Muscle of leg (tissue), 16 donors: Measurements from ENCODE around the gene SLC23A2. TPM values are rescaled to one million over a fixed set of nuclear protein-coding genes. Genes with fewer than 3 reads are reported as not detected.
A peak's percentile ranks its signal among the peaks of the same experiment; 100 is the strongest.

Experiments used
- DNase-seq: peaks from one replicate; pipeline ENCODE4 v3.0.0; 2013
- H3K27ac ChIP-seq: one replicate; pipeline ENCODE4 v1.5.1; 2013; ENCODE audit warnings: mild to moderate bottlenecking, low read length, control low read depth
- H3K27me3 ChIP-seq: one replicate; pipeline ENCODE4 v1.6.1; 2013; ENCODE audit warnings: low read length; ENCODE audit not compliant: control insufficient read depth, insufficient read depth
- H3K36me3 ChIP-seq: one replicate; pipeline ENCODE4 v1.6.1; 2013; ENCODE audit warnings: low read length; ENCODE audit not compliant: control insufficient read depth, insufficient read depth
- H3K4me1 ChIP-seq: one replicate; pipeline ENCODE4 v1.6.1; 2013; ENCODE audit warnings: low read length; ENCODE audit not compliant: control insufficient read depth, insufficient read depth
- H3K4me3 ChIP-seq: one replicate; pipeline ENCODE4 v1.5.1; 2013; ENCODE audit warnings: low read length, control low read depth
- H3K9me3 ChIP-seq: replicated peaks from 2 replicates; pipeline ENCODE4 v1.6.1; 2013; ENCODE audit warnings: low read depth, low read length; ENCODE audit not compliant: control insufficient read depth
- WGBS: methylation state at CpG from one replicate; pipeline ENCODE4 v1.1.5; 2013; ENCODE audit warnings: missing lambda C conversion rate; ENCODE audit not compliant: insufficient coverage; 5-methylcytosine and 5-hydroxymethylcytosine counted together
- long read RNA-seq, 11 donors: transcript quantifications; one replicate each; lab custom pipeline, GENCODE V29; 2026
- polyA plus RNA-seq, 8 donors: library from polyadenylated mRNA; unstranded; fragments of 120-200 nt; gene quantifications; one replicate each; pipeline versions ENCODE4 v1.2.1 to v1.2.3, GENCODE V29; 2013; ENCODE audit warnings: inconsistent platforms in 1 of 8, low replicate concordance in 1 of 8; ENCODE audit not compliant: insufficient read length in 8 of 8, insufficient read depth in 1 of 8
- total RNA-seq: library from RNA; stranded (reverse); fragments of 120-200 nt; gene quantifications from one replicate; pipeline ENCODE4 v1.2.4, GENCODE V29; 2013

SLC23A2 gene
- total RNA-seq (9.3 TPM), polyA plus RNA-seq (10 to 100 TPM in 7 of 8 donors, 1 to 10 TPM in 1; 7.6 to 13.7 (median 10.6) TPM)
- long read RNA-seq, donor 1, full-length matches to known transcripts, result 1 of 1 reads
- long read RNA-seq, donor 1, partial matches to known transcripts, result 0 of 1 reads
- long read RNA-seq, donor 1, other reads (novel, unspliced or antisense), result 0 of 1 reads
- long read RNA-seq, donor 2, result 0 reads
- long read RNA-seq, donor 3, full-length matches to known transcripts, result 2 of 2 reads
- long read RNA-seq, donor 3, partial matches to known transcripts, result 0 of 2 reads
- long read RNA-seq, donor 3, other reads (novel, unspliced or antisense), result 0 of 2 reads
- long read RNA-seq, donor 4, full-length matches to known transcripts, result 1 of 1 reads
- long read RNA-seq, donor 4, partial matches to known transcripts, result 0 of 1 reads
- long read RNA-seq, donor 4, other reads (novel, unspliced or antisense), result 0 of 1 reads
- long read RNA-seq, donor 5, full-length matches to known transcripts, result 3 of 3 reads
- long read RNA-seq, donor 5, partial matches to known transcripts, result 0 of 3 reads
- long read RNA-seq, donor 5, other reads (novel, unspliced or antisense), result 0 of 3 reads
- long read RNA-seq, donor 6, result 0 reads
- long read RNA-seq, donor 7, full-length matches to known transcripts, result 1 of 1 reads
- long read RNA-seq, donor 7, partial matches to known transcripts, result 0 of 1 reads
- long read RNA-seq, donor 7, other reads (novel, unspliced or antisense), result 0 of 1 reads
- long read RNA-seq, donor 8, full-length matches to known transcripts, result 1 of 8 reads
- long read RNA-seq, donor 8, partial matches to known transcripts, result 7 of 8 reads
- long read RNA-seq, donor 8, other reads (novel, unspliced or antisense), result 0 of 8 reads
- long read RNA-seq, donor 9, full-length matches to known transcripts, result 1 of 12 reads
- long read RNA-seq, donor 9, partial matches to known transcripts, result 11 of 12 reads
- long read RNA-seq, donor 9, other reads (novel, unspliced or antisense), result 0 of 12 reads
- long read RNA-seq, donor 10, full-length matches to known transcripts, result 1 of 1 reads
- long read RNA-seq, donor 10, partial matches to known transcripts, result 0 of 1 reads
- long read RNA-seq, donor 10, other reads (novel, unspliced or antisense), result 0 of 1 reads
- long read RNA-seq, donor 11, result 0 reads

- Histone ChIP-seq H3K27ac (no peak within 1 kb of the TSS), H3K9me3 (no peaks in the 10 kb centered on the region), H3K27me3 (peaks cover 3% of the 10 kb centered on the region), H3K36me3 (no peaks in the 10 kb centered on the region), H3K4me3 (peak within 1 kb of the TSS; percentile 69), H3K4me1 (peaks cover 16% of the 10 kb centered on the region)
- peak; percentile 61 for DNase-seq
- WGBS, result under 1% methylated on average over 80 of the region's 88 CpGs
Observed at GRCh38 chr20:5001174-5002076, at the start of gene SLC23A2. Gene SLC23A2, minus strand, starts transcription at chr20:5001510. Its CDS starts 68,948 bp downstream, at chr20:4932562.

- Histone ChIP-seq H3K4me1 (no peaks in the 10 kb centered on the region), H3K36me3 (no peaks in the 10 kb centered on the region), H3K4me3 (no peak overlapping the region), H3K27me3 (no peaks in the 10 kb centered on the region), H3K9me3 (no peaks in the 10 kb centered on the region), H3K27ac (no peak overlapping the region)
- 81% methylated on average over 3 of the region's 8 CpGs for WGBS
- DNase-seq, result peak; percentile 18
Observed at GRCh38 chr20:5046656-5047339, 45.5 kb upstream of the SLC23A2 start.

DNA sequence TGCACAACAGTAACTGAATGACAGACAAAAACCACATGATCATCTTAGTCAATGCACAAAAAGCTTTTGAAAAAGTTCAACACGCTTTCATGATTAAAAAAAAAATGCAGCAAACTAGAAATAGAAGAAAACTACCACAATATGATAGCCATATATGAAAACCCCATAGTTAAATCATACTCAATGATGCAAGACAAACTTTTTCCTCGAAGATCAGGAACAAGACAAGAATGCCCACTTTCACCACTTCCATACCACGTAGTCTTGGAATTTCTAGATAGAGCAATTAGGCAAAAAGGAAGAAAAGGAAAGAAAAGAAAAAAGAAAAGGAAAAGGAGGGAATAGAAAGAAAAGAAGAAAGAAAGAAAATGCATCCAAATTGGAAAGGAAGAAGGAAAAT, 44.6 kb upstream of the SLC23A2 start:
- no peaks in the 10 kb centered on the region for H3K36me3 ChIP-seq
- H3K27me3 ChIP-seq, result no peaks in the 10 kb centered on the region
- no peaks in the 10 kb centered on the region for H3K4me1 ChIP-seq
- H3K9me3 ChIP-seq, result no peaks in the 10 kb centered on the region
- DNase-seq, result no peak
- H3K27ac ChIP-seq, result no peak overlapping the region
- no peak overlapping the region for H3K4me3 ChIP-seq
- no CpG with 5 or more reads among the region's 3 CpGs for WGBS

DNA sequence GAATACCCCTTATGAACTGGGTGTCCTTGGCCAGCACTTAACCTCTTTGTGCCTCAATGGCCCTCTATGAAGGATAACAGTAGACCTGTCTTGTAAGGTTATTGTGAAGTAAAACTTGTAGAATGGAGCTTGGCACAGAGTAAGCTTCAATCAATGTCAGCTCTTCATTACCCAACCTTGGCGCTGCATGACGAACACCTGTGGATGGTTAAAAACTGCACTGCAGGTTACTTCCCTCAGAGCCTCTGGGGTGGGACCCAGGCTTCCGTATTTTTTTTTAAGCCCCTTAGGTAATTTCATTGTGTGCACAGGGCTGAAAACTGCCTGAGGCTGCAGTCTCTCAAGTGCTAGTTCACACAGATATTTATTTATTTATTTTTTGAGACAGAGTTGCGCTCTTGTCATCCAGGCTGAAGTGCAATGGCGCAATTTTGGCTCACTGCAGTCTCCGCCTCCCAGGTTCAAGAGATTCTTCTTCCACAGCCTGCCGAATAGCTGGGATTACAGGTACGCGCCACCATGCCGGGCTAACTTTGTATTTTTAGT, 42.8 kb upstream of the SLC23A2 start:
- Histone ChIP-seq H3K9me3 (no peaks in the 10 kb centered on the region), H3K4me3 (no peak overlapping the region), H3K4me1 (no peaks in the 10 kb centered on the region), H3K27ac (no peak overlapping the region), H3K27me3 (no peaks in the 10 kb centered on the region), H3K36me3 (no peaks in the 10 kb centered on the region)
- 98% methylated on average over 7 of the region's 10 CpGs for WGBS
- no peak for DNase-seq

DNA sequence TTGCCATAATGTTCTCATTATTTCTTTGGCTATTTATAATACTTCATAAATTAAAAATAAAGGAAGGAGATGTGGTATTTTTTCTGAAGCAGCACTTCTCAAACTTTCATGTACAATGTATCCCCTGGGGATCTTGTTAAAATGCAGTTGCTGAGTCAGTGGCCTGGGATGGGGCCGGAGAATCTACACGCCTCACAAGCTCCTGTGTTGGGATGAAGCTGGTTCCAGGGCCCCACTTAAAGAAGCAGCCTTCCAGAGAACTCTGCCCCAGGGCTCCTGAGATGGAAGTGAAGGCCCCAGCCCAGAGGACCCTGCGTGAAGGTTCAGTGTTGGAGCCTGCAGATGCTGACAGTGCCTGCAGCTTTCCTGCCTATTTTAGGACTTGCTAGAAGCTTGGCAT, 40.1 kb upstream of the SLC23A2 start:
- peak; percentile 51 for DNase-seq
- H3K9me3 ChIP-seq, result no peaks in the 10 kb centered on the region
- WGBS, result 24% methylated on average over 2 of the region's 3 CpGs
- no peaks in the 10 kb centered on the region for H3K4me1 ChIP-seq
- H3K36me3 ChIP-seq, result no peaks in the 10 kb centered on the region
- no peak overlapping the region for H3K27ac ChIP-seq
- H3K27me3 ChIP-seq, result no peaks in the 10 kb centered on the region
- H3K4me3 ChIP-seq, result no peak overlapping the region

DNA sequence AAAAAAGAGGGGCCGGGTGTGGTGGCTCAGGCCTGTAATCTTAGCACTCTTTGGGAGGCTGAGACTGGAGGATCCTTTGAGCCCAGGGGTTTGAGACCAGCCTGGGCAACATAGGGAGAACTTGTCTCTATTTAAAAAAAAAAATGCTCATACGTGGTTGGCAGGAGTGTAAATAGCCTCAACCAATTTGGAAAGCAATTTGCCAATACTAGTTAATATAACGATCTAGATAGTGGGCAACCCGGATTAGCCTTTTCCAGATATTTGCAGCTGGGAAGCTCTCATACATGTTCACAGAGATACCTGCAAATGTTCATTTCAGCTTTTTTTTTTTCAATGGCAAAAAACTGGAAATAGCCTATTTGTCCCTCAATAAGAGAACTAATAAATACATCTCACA, 39.0 kb upstream of the SLC23A2 start:
- DNase-seq, result no peak
- Histone ChIP-seq H3K4me1 (no peaks in the 10 kb centered on the region), H3K27me3 (no peaks in the 10 kb centered on the region), H3K27ac (no peak overlapping the region), H3K36me3 (no peaks in the 10 kb centered on the region), H3K4me3 (no peak overlapping the region), H3K9me3 (no peaks in the 10 kb centered on the region)
- 100% methylated on average over 1 of the region's 4 CpGs for WGBS

- Histone ChIP-seq H3K36me3 (no peaks in the 10 kb centered on the region), H3K4me1 (no peaks in the 10 kb centered on the region), H3K4me3 (no peak overlapping the region), H3K27ac (no peak overlapping the region), H3K27me3 (no peaks in the 10 kb centered on the region), H3K9me3 (no peaks in the 10 kb centered on the region)
- DNase-seq, result no peak
- WGBS, result no CpG with 5 or more reads among the region's 1 CpG
Observed at GRCh38 chr20:5039889-5040288, 38.6 kb upstream of the SLC23A2 start.

GRCh38 chr20:5039255-5039657, 37.9 kb upstream of the SLC23A2 start:
- Histone ChIP-seq H3K36me3 (no peaks in the 10 kb centered on the region), H3K4me1 (no peaks in the 10 kb centered on the region), H3K9me3 (no peaks in the 10 kb centered on the region), H3K4me3 (no peak overlapping the region), H3K27ac (no peak overlapping the region), H3K27me3 (no peaks in the 10 kb centered on the region)
- 63% methylated on average over 6 of the region's 8 CpGs for WGBS
- DNase-seq, result no peak

DNA sequence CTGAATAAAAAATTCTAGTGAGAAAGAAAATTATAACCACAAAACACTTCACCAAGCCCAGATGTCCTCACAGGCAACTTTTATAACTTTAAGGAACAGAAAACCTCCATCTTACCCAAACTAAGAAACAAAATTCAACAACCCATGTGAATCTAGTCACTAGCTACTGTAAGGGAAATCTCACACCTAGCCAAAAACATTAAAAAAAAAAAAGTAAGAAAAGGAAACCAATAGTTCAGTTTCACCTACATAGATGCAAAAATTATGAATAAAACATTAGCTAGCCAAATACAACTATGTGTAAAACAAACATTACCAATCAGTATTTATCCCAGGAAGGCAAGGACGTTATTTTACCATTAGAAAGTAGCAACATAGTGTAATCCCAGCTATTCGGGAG, 35.5 kb upstream of the SLC23A2 start:
- Histone ChIP-seq H3K36me3 (no peaks in the 10 kb centered on the region), H3K4me1 (no peaks in the 10 kb centered on the region), H3K27me3 (no peaks in the 10 kb centered on the region), H3K27ac (no peak overlapping the region), H3K4me3 (no peak overlapping the region), H3K9me3 (no peaks in the 10 kb centered on the region)
- no CpG with 5 or more reads among the region's 2 CpGs for WGBS
- DNase-seq, result no peak
